ENCODE measurements around the gene ALG13. TPM values are rescaled to one million over a fixed set of nuclear protein-coding genes. Genes with fewer than 3 reads are reported as not detected.

The ALG13 gene
- polyA plus RNA-seq, 3 donors, result 62.0 to 94.5 (median 83.5) TPM

- no peak overlapping the region for H3K27ac ChIP-seq (ENCODE audit: low read depth in 1 of 2, low read length in 2 of 2)
- H3K9me3 ChIP-seq (replicated peaks in 1 of 2; ENCODE audit: control insufficient read depth in 1 of 2, insufficient read depth in 1 of 2, low read length in 2 of 2), result no peaks in the 10 kb centered on the region
- peaks cover 0 to 7% (median 0%) of the 10 kb centered on the region in 3 donors for H3K27me3 Mint-ChIP-seq (ENCODE audit: low read depth in 3 of 3)
- H3K79me2 ChIP-seq (ENCODE audit: insufficient read depth, low read length), result no peaks in the 10 kb centered on the region
- WGBS (ENCODE audit: insufficient coverage), result 100% methylated on average over 2 of the region's 3 CpGs
- no peaks in the 10 kb centered on the region for H3K4me1 Mint-ChIP-seq
- no peaks in the 10 kb centered on the region for H3K27me3 ChIP-seq (ENCODE audit: control insufficient read depth in 2 of 2, insufficient read depth in 2 of 2, low read length in 2 of 2)
- peaks cover 0 to 12% (median 1%) of the 10 kb centered on the region in 7 donors for H3K9me3 Mint-ChIP-seq
- no peak overlapping the region for H3K9ac ChIP-seq (ENCODE audit: insufficient read depth, low read length, poor library complexity, severe bottlenecking)
- H3K4me2 ChIP-seq (replicated peaks; ENCODE audit: extremely low read depth, low read length, poor library complexity, severe bottlenecking), result no peak overlapping the region
- H3K27ac Mint-ChIP-seq, result no peak overlapping the region
- DNase-seq, result no peak
- H3K4me3 Mint-ChIP-seq, result no peak overlapping the region
- no peaks in the 10 kb centered on the region for H4K20me1 ChIP-seq (ENCODE audit: insufficient read depth, low read length)
- no peaks in the 10 kb centered on the region for H3K36me3 Mint-ChIP-seq
- H3K4me3 ChIP-seq (replicated peaks in 1 of 3; ENCODE audit: low read depth in 2 of 3, low read length in 3 of 3), result no peak overlapping the region
- TF ChIP-seq CTCF (IDR thresholded peaks at IDR 0.05), result no peak
- no peaks in the 10 kb centered on the region for H3K36me3 ChIP-seq (replicated peaks in 1 of 2; ENCODE audit: control insufficient read depth in 1 of 2, insufficient read depth in 2 of 2, low read length in 2 of 2)
- intact Hi-C loops (cut with micrococcal nuclease), result no loop called here
- no peak overlapping the region for H2AFZ ChIP-seq (ENCODE audit: insufficient read depth, low read depth, low read length, poor library complexity, severe bottlenecking)
- no peaks in the 10 kb centered on the region for H3K4me1 ChIP-seq (ENCODE audit: control insufficient read depth in 1 of 2, insufficient read depth in 2 of 2, low read length in 2 of 2)
These were observed 32.2 kb upstream of the ALG13 start for GRCh38 chrX:111648802-111649201.

- Mint-ChIP-seq H3K9me3 (peaks cover 0 to 12% (median under 1%) of the 10 kb centered on the region in 7 donors), H3K4me3 (no peak overlapping the region), H3K36me3 (no peaks in the 10 kb centered on the region), H3K27me3 (ENCODE audit: low read depth in 3 of 3) (peaks cover 0 to 7% (median 0%) of the 10 kb centered on the region in 3 donors), H3K27ac (no peak overlapping the region), H3K4me1 (no peaks in the 10 kb centered on the region)
- WGBS (ENCODE audit: insufficient coverage), result 86% methylated on average over 1 of the region's 1 CpG
- Histone ChIP-seq H4K20me1 (ENCODE audit: insufficient read depth, low read length) (no peaks in the 10 kb centered on the region), H3K4me3 (replicated peaks in 1 of 3; ENCODE audit: low read depth in 2 of 3, low read length in 3 of 3) (no peak overlapping the region), H3K4me2 (replicated peaks; ENCODE audit: extremely low read depth, low read length, poor library complexity, severe bottlenecking) (no peak overlapping the region), H3K4me1 (ENCODE audit: control insufficient read depth in 1 of 2, insufficient read depth in 2 of 2, low read length in 2 of 2) (no peaks in the 10 kb centered on the region), H3K36me3 (replicated peaks in 1 of 2; ENCODE audit: control insufficient read depth in 1 of 2, insufficient read depth in 2 of 2, low read length in 2 of 2) (no peaks in the 10 kb centered on the region), H3K27me3 (ENCODE audit: control insufficient read depth in 2 of 2, insufficient read depth in 2 of 2, low read length in 2 of 2) (no peaks in the 10 kb centered on the region), H3K9ac (ENCODE audit: insufficient read depth, low read length, poor library complexity, severe bottlenecking) (no peak overlapping the region), H3K9me3 (replicated peaks in 1 of 2; ENCODE audit: control insufficient read depth in 1 of 2, insufficient read depth in 1 of 2, low read length in 2 of 2) (no peaks in the 10 kb centered on the region), H3K79me2 (ENCODE audit: insufficient read depth, low read length) (no peaks in the 10 kb centered on the region), H2AFZ (ENCODE audit: insufficient read depth, low read depth, low read length, poor library complexity, severe bottlenecking) (no peak overlapping the region), H3K27ac (ENCODE audit: low read depth in 1 of 2, low read length in 2 of 2) (no peak overlapping the region)
- no peak for TF ChIP-seq CTCF (IDR thresholded peaks at IDR 0.05)
- DNase-seq, result no peak
- intact Hi-C loops (cut with micrococcal nuclease), result no loop called here
These were observed 31.3 kb upstream of the ALG13 start for GRCh38 chrX:111649638-111650037.

All from CD14-positive monocyte (primary cell).